ENCODE results near the gene HGF.

HGF gene

DNA sequence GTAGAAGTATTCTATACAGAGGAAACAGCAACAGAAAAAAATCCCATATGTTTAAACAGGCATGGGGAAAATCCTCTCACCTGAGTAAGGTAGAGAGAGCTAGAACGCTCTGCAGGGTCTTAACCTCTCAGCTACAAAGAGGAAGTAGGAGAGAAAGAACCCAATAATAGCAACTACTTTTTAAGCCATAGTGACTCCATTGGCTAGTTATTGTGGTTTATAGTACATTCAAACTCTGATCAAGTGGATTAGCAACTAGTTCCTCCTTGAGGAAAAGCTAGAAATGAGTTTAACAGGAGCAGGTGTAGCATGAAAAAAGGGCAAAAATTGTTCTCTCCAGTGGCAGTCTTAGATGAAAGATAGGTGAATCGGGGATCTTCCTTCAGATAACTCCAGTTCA lies 89.7 kb downstream of the HGF start:
- DNase-seq: no peak

DNA sequence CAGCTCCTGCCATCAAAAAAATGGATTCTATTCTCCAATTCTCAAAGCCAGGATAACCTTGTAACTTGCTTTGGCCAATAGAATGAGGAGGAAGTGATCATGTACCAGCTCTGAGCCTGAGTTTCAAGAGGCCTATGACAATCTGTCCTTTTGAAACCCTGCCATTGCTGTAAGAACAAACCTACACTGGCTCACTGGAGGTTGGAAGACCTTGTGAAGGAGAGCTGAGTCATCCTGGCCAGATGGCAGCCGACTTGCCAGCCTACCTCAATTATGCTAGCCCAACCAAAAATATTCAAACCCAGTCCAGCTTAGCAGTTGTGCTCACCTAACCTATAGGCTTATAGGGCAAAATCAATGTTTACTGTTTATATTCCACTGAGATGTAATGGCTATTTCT lies 93.0 kb downstream of the HGF start:
- no peak for DNase-seq

DNA sequence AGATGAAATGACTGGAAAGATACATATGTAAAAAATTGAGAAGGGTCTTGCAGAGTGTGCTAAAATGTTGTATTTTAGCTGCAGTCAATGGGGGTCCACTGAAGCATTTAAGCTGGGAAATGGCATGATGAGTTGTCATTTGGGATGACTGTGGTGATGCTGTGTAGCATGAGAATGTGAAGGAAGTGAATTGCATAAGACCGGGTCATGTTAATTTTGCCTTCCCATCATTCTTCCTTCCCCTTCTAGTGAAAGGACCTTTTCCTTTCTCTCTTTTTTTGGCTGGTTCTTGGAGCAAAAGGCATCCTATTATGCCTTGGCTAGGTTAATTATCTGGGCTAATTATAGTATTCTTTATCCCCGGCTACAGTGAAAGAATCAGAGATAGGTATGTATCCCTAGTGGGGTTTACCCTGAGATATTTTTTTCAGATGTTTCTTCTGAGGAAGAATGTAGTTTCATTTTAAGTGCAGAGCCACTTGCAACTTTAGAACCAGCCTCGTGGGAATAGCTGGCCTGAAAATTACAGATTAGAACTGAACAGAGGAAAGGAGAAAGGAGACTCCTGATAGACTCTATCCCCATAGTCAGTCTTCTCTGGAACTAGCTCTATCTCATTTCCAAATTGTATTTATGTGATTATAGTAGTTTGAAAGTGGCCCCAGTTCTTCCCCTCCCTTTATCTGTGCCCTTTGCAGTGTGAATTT lies 93.6 kb downstream of the HGF start:
- DNase-seq: no peak

DNA sequence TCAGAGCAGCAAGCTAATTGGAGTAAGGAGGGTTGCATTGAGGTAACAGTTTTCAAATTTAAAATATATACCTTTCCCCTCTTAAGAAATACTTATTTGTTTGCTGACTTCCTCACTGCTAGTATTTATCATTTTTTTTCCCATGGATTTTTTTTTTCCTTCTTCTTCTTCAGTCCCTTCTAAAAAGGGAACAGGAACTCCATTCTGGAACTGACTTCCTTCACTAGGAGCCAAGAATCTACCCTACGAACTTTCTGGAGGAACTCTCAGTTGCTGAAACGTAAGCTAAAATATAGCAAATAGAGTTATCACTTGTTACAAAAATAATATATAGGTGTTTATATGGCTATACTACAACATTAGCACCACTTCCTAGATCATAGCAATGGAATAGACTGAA lies 95.4 kb downstream of the HGF start:
- DNase-seq: no peak

DNA sequence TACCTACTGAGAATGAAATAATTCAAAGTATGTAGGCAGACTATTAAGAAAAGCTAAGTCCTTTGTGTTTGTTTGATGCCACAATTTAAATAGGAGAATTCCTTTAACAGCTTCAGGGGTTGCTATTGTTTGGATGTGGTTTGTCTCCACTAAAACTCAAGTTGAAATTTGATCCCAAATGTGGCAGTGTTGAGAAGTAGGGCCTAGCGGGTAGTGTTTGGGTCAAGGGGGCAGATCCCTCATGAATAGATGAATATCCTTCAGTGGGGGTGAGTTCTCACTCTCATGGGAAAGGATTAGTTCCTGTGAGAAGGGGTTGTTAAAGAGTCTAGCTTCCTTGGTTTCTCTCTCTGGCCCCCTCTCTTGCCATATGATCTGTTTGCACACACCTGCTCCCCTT lies 97.0 kb downstream of the HGF start:
- DNase-seq: no peak

DNA sequence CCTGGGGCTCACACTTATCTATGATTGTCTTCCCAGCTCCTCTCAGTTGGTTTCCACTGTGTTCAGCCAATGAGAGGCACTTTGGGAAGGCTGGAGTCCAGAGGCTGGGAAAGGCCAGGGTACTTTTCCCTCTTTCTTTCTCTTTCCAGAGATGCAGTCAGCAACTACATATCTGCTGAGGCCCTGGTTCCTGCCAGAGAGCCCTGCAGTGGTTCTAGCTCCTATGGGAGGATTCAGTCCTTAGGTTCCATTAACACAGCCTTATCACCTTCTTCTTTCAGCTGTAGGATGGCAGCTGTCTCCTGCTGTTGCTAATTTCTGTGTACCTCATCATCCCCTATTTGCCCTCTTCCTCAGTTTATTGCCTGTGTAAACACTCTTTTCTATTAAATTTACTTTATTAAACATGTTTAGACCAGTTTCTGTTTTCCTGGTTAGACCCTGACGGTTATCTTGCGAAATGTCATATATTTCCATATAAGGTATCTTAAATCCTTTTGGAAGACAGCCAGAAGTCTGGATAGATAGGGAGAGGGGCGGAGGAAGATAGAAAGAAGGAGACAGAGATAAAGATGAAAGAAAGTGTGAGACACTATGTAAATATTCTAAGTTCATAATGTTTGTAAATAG lies 100.3 kb downstream of the HGF start:
- DNase-seq: no peak

DNA sequence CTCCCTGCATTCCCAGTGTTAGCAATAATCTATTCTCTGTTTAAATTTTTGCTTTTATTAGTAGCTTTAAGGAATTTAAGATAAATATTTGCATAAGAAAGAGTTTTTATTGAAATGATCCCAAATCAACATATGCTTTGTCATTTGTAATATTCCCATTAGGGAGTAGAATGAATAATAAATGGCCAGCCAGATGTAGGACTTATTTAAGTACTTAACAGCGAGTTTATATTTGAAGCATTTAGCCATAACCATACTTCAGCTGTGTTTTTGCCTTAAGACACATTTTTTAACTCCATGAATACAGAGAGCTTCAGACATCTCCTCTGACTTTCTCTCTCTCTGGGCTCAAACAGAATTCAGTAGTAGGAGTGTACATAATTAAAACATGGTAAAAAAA lies 103.6 kb downstream of the HGF start:
- DNase-seq: no peak

DNA sequence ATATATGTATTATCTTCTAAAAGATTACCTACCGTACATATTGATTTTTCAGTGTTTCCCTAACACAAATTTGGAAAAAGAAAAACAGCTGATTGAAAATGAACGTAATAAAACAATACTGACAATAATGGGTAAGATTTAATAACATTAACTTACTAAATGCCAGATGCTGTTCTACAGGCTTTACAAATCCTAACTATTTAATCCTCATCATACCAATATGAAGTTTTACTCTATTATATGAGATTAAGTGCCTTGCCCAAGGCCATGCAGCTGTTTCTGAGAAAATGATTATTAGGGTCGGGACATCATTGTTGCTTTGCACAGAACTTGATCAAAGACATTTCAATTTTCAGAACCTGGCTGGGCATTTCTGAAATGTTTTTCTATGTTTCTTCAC lies 104.6 kb downstream of the HGF start:
- DNase-seq: no peak

DNA sequence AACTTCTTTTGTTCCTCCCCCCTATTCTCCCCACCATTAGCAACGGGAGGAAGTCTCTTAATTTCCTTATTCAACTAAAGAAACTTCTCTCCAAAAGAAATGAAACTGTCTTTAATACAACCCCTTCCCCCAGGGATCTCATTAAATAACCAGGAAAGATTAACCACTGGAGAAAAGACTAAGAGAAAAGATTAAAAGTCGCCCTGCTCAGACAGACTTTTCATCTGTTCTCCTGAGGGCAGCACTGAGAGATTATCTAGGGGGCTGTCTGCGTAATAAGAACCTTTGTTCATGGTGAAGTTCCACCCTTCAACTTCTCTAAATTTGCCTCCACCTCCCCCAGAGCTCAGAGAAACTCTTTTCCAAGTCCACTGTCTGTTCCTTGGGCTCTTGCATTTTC lies 105.5 kb downstream of the HGF start:
- DNase-seq: no peak

DNA sequence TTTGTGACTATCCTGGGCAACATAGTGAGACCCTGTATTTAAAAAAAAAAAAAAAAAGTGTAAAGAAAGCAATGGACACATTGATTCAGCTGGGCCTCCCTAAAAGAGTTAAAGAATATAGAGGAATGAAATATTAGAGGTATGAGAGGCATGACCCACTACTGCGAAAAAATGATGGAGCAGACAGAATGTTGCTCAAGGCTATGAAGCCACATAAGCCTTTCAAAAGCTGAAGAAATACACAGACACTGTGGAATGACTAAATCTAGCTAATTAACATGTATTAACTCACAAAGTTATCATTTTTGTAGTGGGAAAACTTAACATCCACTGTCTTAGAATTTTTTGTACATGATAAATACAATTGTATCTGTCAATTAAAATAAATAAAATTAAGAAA lies 107.3 kb downstream of the HGF start:
- no peak for DNase-seq

DNA sequence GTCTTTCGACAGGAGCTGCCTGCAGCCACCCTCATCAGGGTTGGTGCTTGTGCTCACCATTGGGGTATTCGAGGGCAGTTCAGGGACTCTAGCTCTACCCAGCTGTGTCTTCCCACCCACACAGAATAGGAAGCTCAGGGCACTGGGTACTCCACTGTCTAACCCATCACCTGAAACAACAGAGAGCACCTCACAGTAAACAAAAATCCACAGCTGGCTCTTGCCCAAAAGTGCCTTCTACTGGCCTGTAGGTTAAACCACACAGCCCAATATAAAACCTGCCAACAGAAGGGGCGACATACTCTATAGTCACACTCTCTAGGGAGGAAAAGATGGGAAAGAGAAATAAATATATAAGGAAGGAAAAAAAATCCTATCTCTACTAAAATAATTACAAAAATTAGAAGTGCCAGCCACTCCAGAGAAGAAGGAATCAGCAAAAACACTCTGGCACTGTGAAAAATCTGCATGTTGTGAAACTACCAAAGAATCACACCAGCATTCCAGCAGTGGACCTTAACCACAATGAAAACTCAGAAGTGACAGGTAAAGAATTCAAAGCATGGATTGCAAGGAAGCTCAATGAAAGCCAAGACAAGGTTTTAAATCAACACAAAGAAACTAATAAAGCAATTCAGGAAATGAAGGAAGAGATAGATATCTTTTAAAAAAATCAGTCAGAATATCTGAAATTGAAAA lies 110.0 kb downstream of the HGF start:
- no peak for DNase-seq

DNA sequence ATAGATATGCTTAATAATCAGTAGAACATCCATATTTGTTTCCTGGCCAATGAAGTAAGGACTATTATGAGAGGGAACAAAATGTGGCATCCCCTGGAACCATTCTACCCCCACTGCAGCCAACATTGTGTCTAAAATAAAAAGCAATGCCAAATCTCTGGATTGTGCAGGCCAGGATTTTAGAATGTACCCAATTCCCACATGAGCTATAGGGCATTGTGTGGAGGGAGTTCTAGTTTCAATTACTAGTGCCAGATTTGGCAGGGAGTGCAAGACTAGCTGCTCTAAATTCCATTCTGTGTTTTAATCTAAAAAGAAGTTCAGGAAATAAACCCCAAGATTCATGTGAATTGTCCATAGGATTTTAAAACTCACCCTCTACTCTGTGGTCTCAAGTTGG lies 112.3 kb downstream of the HGF start:
- no peak for DNase-seq

DNA sequence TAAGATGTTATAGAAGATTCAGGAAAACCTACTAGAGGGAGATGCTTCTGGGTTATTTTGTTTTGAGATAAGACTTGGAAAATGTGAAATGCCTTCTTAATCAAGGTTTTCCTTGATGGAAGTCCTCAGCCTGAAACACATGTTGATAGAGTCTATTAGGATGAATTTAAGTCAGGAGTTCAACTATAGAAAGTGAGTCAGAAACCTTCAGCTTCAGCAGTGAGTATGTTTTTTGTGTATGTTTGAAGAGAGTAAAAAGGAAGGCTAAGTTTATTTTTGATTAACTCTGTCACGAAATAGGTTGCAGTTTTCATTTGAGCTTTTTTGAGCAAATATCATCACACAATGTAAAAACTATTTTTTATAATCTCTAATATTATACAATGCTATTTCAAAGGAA lies 114.6 kb downstream of the HGF start:
- DNase-seq: no peak

DNA sequence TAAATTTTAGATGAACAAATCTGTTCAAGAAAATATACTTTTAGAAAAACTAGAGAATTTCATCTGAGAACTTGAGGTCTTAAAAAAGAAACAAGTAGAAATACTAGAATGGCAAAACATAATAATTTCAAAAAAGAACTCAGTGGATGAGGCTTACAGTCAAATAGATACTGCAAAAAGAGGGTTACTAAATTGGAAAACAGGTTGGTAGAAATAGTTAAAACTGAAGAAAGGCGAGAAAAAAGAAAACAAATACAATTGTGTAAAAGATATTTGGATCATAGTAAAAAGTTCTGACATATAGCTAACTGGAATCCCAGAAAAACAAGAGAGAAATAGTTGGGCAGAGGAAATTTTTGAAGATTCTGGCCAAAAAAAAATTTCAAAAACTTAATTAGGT lies 117.6 kb downstream of the HGF start:
- DNase-seq: no peak
